GM19438 (cell line): ENCODE results near the gene MTM1.

Source experiments
- ATAC-seq: cut with Tn5 transposase; IDR thresholded peaks from one replicate; pipeline ENCODE4 v1.9.1; 2021; ENCODE audit warnings: low read depth; ENCODE audit not compliant: unreplicated experiment

MTM1 gene

GRCh38 chrX:150568320-150569154 is at the start of gene MTM1:
TSS of gene MTM1 (plus strand) at chrX:150568621. CDS start at chrX:150592615, 23,994 bp downstream.
- peak; percentile 82 for ATAC-seq

GRCh38 chrX:150522494-150522893 is 45.9 kb upstream of the MTM1 start:
- ATAC-seq, result no peak

- ATAC-seq, result no peak
Measured at GRCh38 chrX:150525061-150525919, 43.1 kb upstream of the MTM1 start.

GRCh38 chrX:150526692-150527091 is 41.7 kb upstream of the MTM1 start:
- no peak for ATAC-seq

- no peak for ATAC-seq
Measured at GRCh38 chrX:150527108-150527507, 41.3 kb upstream of the MTM1 start.

GRCh38 chrX:150529587-150529986 is 38.8 kb upstream of the MTM1 start:
- no peak for ATAC-seq

- no peak for ATAC-seq
Measured at GRCh38 chrX:150530821-150531220, 37.6 kb upstream of the MTM1 start.

GRCh38 chrX:150531467-150531866 is 37.0 kb upstream of the MTM1 start:
- no peak for ATAC-seq

GRCh38 chrX:150533863-150534262 is 34.6 kb upstream of the MTM1 start:
- no peak for ATAC-seq

GRCh38 chrX:150536455-150537116 is 31.8 kb upstream of the MTM1 start:
- ATAC-seq, result no peak

- no peak for ATAC-seq
Measured at GRCh38 chrX:150537851-150538250, 30.6 kb upstream of the MTM1 start.

- ATAC-seq, result no peak
Measured at GRCh38 chrX:150540965-150541364, 27.5 kb upstream of the MTM1 start.

- peak; percentile 14 for ATAC-seq
Measured at GRCh38 chrX:150542846-150543229, 25.6 kb upstream of the MTM1 start.

- ATAC-seq, result peak; percentile 51
Measured at GRCh38 chrX:150543230-150544155, 24.9 kb upstream of the MTM1 start.

GRCh38 chrX:150544222-150544787 is 24.1 kb upstream of the MTM1 start:
- no peak for ATAC-seq

GRCh38 chrX:150544835-150545770 is 23.3 kb upstream of the MTM1 start:
- ATAC-seq, result no peak

GRCh38 chrX:150546711-150547153 is 21.7 kb upstream of the MTM1 start:
- no peak for ATAC-seq

- peak; percentile 60 for ATAC-seq
Measured at GRCh38 chrX:150547375-150548115, 20.9 kb upstream of the MTM1 start.
